Activated T-cell treated with anti-CD3 and anti-CD28 coated beads for 1 hour (primary cell): Measurements from ENCODE around the gene PLCL2.
"Not testable (repeated sequence)": the region's sequence is repeated elsewhere in the genome, so short reads cannot be mapped to it uniquely, and the experiment has no call there.

ENCODE experiments used
- DNase-seq: peaks from one replicate; pipeline ENCODE4 v3.0.0-alpha.2; 2020; ENCODE audit warnings: low read depth

The PLCL2 gene

DNA sequence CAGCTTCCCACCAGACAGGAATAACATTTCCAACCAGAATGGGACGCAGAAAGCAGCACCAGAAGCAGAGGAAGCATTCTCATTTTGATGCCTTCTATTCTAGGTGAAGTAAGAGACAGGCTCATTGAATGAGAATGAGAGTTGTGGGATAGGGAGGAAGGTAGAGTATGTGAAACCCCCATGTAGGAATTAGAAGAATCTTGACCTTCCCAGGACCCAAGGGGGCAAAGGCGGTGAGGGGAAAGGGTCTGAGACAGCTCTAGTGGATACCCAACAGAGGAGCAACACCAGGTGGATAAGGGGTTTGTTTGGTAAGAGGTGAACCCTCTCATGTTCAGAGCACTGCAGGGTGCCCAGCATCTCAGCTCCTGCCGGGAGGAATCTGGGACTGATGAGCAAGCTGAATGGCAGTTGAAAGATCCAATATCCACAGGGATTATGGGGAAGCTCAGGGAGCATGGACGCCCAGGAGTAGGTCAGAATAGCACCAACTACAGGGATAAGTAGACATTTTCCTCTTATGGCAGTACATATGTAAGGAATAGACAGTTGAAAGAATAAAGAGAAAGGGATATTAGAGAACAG is 77.0 kb downstream of the PLCL2 start:
- no peak for DNase-seq

DNA sequence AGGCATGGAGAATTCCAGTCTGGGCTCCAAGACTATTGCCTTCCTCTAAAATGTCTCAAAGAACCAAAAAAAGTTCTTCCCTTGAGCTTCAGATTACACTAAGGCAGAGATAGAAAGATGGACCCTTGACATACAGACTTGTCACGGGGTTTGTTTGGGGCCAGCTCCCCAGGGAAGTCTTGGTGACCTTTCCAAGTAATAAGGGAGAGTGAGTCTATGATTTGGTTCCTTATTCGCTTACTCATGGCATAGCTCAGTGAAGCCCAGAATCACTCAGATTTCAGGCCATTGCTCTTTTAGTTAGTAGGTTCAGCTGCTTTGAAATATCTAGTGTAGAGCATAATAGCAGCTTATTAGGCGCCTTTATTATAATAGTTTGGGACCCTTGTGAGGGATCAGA is 90.3 kb downstream of the PLCL2 start:
- no peak for DNase-seq

DNA sequence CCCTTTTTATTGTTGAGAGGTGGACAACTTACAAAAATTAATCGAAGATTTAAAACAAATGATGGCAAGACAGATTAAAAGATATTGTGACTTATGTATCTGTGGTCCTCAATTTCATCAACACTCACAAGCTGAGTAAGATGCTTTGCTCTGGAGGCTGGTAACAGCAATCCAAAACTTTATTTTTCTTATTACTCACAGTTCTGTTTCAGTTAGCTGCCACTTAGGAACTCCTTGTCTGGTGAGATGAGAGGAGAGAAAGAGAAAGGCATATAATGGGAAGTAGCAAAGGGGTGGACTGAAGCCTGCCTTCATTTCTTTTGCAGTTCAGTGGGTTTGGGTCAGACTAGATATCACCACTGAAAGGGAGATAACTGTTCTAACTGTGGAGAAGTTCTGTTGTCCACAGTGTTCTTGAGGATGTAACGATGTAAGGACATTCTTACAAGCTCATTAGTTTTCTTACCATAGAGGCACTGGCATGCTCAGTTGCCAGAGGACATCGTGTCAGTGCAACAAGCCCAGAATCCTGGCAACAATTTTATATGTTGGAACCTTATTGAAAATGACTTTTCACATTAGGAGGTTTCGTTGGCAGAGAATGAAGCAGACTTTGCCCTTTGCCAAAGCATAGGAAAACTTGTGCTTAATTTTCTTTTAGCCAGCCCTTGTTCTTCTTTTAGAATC is 93.6 kb downstream of the PLCL2 start:
- DNase-seq, result no peak

DNA sequence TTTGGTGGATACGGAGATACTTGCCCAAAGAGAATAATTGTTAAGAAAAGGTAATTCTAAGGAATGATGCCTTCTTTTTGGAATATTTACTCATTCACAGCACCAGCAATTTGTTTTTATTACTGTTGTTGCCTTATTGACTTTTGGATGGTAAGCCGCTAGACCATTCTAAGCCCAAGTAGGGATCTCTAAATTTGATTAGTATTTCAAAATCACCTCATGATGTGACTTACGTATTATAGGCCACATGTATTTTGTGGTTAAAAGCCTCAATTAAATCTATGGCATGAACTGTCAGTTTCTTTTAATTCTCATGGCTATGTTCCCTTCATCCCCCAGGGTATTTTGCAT is 94.1 kb downstream of the PLCL2 start:
- DNase-seq, result no peak

DNA sequence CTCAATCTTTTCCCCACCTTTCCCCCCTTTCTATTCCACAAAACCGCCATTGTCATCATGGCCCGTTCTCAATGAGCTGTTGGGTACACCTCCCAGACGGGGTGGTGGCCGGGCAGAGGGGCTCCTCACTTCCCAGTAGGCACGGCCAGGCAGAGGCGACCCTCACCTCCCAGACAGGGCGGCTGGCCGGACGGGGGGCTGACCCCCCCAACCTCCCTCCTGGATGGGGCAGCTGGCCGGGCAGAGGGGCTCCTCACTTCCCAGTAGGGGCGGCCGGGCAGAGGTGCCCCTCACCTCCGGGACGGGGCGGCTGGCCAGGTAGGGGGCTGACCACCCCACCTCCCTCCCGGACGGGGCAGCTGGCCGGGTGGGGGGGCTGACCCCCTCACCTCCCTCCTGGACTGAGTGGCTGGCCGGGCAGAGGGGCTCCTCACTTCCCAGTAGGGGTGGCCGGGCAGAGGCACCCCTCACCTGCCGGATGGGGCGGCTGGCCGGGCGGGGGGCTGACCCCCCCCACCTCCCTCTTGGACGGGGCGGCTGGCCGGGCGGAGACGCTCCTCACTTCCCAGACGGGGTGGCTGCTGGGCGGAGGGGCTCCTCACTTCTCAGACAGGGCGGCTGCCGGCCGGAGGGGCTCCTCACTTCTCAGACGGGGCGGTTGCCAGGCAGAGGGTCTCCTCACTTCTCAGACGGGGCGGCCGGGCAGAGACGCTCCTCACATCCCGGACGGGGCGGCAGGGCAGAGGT is 95.2 kb downstream of the PLCL2 start:
- not testable (repeated sequence) for DNase-seq

DNA sequence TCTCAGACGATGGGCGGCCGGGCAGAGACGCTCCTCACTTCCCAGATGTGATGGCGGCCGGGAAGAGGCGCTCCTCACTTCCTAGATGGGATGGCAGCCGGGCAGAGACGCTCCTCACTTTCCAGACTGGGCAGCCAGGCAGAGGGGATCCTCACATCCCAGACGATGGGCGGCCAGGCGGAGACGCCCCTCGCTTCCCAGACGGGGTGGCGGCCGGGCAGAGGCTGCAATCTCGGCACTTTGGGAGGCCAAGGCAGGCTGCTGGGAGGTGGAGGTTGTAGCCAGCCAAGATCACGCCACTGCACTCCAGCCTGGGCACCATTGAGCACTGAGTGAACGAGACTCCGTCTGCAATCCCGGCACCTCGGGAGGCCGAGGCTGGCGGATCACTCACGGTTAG is 95.8 kb downstream of the PLCL2 start:
- not testable (repeated sequence) for DNase-seq

DNA sequence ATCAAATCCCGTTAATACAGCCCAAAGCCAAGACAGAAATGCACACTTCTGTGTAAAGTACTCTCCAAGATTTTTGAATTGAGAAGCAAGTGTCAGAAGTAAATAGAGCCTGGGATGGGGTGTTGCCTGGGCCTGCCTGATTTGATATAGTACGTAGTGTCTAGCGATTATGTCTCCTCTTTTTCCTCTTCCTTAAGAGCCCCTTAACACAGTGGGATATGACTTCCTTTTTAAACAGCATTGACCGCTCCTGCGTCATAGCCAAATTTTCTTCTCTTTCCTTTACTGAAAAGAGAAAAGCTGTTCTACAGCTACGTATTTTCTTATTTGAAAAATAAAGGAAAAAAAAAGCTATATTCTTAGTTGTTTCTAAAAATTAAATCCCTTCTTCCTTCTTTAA is 97.7 kb downstream of the PLCL2 start:
- DNase-seq, result no peak

DNA sequence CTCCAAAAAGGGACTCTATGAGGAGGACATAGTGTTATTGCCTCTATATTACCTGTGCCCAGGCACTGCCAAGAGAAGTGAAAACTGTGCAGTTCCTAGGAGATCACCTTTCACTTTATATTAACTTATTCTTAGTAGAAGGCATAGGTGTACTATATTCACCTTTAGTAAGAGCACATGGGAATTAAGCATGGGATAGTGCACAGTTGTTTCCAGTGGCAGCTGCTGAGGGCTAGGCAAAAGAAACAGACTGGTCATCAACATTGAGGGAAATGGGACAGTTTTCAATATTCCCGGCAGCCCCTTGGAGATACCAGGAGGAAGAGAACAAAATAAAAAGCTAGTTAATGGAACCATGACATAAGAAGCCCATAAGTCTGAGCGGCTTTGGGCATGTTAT is 100.9 kb downstream of the PLCL2 start:
- no peak for DNase-seq

DNA sequence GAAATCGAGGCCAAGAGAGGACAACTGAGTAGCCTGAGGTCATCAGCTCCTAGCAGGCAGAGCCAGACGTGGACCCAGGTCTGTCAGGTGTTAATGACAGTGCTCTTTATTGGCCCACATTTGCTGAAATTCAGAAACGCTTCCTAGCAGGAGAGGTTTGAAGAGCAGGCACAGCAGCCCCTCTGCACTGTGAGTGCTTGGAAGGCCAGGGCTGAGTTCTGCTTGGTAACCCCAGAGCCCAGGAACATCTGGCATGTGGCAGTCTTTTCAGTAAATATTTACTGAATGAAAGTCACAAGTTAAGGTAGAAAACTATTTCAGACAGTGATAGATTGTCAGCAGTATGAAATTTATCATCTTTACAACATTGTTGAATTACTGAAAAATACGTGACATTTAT is 102.4 kb downstream of the PLCL2 start:
- DNase-seq, result no peak

DNA sequence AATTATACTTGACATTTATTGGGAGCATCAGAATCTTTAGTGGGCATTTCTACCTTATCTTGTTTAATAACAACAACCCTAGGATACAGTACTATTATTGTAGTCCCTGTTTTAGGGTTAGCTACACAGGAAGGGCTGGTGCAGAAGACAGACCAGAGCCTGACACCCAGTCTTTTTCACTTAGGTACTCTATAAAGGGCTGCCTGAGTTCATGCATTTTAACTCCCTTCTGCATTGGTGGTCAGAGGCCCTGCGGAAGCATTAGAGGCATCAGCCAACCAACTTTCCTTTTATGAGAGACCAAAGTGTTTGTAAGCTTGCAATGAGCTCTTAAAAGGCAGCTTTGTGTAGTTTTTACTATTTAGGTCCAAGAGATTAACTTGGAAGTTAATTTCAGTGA is 105.4 kb downstream of the PLCL2 start:
- DNase-seq, result no peak

DNA sequence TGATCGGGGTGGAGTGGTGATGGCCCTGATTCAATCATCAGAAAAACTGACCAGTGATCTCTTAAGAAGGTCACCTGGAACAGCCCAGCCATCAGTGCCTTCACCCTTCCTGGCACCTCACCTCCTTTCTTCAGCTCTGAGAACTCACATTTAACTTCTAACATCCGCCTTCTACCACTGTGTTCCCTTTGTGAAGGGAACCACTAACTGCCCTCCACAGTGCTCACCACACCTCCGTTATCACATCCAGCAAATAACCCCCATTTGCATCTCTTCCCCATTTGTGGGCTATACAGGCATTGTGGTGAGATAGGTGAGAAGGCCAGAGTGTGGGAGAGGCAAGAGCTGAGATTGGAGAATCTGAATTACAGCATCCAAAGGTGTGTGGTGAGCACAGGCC is 107.4 kb downstream of the PLCL2 start:
- DNase-seq, result no peak

DNA sequence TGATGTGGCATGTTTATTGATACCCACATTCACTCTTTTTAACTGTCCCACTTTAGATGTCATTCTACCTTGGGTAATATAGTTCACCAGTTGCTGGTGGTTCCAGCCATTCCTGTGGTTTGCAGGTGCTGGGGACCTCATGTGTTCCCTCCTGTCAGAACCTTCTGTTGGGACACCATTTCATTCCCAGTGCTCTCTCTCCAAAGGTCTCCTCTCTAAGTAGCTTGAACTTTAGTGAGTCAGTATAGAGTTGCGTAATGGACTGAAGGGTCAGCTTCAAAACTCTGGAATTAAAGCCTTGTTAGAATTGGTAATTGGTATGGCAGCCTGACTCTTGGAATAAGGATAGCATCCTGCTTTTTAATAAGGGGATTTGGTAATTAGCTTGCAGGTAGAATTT is 108.5 kb downstream of the PLCL2 start:
- DNase-seq, result no peak

DNA sequence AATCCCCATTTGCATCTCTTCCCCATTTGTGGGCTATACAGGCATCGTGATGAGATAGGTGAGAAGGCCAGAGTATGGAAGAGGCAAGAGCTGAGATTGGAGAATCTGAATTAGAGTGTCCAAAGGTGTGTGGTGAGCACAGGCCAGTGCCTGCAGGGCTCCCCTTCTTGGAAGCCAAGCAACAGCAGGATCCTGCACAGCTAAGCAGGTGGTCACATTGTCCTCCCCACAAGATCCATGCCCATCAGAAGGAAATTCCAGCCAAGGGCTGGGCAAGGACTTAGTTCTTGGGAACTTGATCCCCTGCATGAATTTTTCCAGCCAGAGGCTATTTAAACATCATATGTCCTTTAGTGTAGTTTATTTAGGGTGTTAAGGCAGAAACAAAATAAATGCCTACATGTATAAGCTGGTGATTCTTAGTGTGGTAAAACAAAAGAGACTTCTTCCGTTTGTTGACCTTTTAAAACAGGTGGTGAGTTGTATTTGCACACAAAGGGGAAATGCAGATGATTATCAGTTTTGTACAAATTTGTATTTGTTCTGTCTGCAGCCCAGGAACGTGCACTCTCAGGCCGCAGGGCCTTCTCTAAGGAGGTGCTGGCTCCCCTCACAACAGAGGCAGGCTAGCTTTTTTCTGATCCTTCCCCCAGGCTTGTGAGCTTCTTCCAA is 110.2 kb downstream of the PLCL2 start:
- no peak for DNase-seq

DNA sequence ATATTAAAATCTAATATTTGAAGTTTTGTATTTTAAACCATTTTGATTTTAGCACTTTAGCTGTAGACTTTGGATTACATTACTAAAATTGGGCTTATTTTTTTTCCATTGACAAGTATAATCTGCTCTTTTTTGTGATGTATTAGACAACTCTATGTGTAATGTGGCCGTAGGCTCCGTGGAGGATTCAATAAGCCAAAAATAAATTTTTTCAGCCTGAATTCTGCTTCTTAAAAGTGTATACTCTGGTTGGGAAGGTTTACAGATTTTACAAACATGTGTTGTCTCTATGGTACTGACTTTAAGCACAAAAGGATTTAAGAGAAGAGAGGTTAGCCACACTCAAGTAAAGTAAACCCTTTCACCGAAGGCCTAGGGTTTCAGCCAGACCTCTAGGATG is 110.8 kb downstream of the PLCL2 start:
- no peak for DNase-seq

DNA sequence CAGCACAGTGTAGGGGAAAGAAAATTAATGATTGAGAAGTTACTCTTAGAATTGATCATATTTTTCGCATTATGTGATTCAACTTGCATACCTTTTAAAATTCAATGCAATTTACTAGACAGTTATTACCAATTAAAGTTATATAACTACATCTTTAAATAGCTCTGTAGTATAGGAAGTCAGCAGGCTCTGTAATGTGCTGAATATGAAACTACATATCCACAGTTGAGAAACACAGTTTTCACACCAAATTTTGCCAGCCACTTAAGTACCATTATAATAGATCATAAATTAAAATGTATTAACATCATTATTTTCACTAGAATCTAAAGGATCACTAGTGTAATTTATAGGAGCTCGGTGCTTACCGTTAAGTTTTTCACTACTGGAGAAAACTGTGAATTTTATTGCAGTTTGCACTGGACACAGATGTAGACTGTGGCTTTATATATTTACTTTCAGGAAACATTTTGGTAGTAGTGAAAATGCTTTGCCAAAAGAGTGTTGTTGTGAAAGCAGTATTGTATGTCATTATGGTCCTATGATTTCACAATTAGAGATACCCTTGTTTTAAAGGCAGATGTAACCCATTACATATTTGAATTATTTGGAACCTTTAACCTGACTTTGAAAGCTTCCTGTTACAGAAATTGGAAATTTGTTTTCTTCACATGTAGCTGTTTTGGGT is 113.6 kb downstream of the PLCL2 start:
- DNase-seq, result no peak

DNA sequence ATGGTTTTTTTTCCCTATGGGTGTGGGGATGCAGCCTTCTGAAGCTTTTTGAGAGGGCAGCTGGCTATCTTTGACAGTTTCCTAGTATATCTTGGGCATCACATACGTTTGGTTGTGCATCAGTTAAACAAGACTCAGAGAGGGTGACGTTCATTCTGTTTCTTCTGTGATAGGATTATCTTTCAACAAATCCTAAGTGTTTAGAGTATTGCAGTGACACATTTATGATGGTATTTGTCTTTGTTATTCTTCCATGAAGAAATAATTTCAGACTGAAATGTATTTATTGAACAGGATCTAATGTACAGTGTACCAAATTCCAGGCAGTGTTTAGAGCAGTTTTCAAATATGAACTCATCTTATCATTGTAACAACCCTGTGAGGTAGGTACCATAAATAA is 114.4 kb downstream of the PLCL2 start:
- DNase-seq, result no peak

DNA sequence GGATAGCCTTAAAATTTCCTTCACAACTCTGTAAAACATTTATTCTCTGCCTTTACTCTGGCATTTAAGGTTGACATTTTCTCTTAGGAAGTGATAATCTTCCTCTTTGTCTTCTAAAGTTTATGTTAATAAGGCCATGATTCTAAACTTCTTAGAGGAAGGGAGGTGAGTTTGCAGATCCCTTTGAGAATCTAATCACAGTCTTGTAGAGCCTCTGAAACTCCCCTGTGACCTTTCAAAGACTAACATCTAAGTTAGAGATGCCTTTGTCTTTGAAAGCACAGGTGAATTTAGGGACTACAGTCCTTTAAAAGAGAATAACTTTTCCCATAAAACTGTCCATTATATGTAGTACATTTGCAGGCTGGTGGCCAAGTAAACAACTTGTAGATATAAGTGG is 115.1 kb downstream of the PLCL2 start:
- DNase-seq, result no peak

DNA sequence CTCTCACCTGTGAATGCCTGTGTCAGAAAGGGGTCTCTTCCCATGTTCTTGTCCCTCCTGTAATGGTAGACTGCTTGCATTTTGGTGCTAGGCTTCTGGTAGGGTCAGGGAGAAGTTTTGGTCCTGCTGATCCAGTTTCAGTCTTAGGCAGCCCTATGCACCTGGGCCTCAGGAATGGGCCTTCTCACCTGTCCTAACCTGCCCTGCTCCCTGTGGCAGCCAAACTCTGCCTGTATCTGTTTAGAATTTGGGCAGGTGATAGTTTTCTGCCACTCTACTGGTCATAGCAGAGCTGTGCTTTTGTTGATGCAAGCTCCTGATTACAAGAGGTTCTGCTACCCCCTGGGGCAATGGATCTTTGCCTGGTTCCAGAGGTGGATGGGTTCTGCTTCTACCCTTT is 118.7 kb downstream of the PLCL2 start:
- DNase-seq, result no peak

DNA sequence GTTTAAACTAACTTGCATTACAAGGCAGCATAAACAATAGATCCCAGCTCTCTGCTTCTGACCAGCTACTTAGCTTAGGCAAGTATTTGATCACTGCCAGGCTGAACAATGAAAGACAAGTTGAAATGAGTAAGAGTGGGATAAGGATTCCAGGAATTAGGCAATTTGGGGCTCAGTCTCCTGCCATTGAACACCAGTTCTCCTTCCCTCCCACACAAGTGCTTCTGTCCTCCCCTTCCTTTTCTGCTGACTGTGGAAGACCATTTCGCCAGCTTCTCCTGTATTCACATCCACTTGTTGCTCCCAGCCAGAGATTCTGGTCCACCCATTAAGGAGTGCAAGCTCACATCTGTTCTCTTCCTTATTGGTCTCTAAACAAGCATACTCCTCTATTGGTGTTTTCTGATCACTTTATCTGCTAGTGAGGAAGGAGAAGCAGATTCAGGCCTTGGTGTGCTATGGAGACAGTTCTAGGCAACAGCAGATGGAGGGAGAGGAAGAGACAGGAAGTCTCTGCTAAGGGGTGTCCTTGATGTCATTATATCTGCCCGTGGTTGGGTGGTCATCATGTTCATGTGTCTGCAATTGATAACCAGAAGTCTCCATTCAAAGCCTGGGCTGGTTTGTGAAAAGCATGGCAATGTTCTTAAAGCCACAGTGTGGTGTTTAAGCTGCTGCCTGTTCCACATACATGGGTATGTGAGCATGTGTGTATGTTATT is 121.5 kb downstream of the PLCL2 start:
- no peak for DNase-seq

DNA sequence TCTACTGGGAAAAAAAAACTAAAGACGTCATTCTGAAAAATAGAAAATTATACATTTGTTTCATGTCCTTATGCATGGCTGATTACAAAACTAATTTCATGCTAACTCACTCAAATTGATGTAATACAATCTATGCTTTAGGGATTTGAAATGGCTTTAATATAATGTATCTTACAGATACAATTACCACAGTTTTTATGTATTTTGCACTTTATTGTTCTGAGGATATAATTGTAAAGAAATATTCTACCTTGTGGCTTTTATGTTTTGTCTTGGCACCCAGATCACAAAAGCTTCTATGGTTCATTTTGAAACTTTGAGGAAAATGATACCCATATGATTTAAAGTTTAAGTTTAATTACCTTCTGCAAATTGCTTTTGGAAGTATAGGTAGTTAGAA is 122.5 kb downstream of the PLCL2 start:
- no peak for DNase-seq

DNA sequence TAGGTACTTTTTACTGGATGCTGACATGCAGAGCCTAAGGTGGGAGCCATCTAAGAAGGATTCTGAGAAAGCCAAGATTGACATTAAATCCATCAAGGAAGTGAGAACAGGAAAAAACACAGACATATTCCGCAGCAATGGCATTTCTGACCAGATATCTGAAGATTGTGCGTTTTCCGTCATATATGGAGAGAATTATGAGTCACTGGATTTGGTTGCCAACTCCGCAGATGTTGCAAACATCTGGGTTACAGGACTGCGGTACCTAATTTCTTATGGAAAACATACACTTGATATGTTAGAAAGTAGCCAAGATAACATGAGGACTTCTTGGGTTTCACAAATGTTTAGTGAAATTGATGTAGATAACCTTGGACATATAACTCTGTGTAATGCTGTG is 125.1 kb downstream of the PLCL2 start:
- DNase-seq, result no peak
